CD1c-positive myeloid dendritic cell (primary cell): ENCODE data around the gene MXI1.
A peak's percentile ranks its signal among the peaks of the same experiment; 100 is the strongest.
"Not testable (repeated sequence)": the region's sequence is repeated elsewhere in the genome, so short reads cannot be mapped to it uniquely, and the experiment has no call there.

Experiments
- DNase-seq: peaks from one replicate; pipeline ENCODE4 v3.0.0-alpha.2; 2016; ENCODE audit errors: extremely low spot score

Gene MXI1

GRCh38 chr10:110317866-110318850, 110.8 kb downstream of the MXI1 start:
- no peak for DNase-seq

GRCh38 chr10:110321869-110322620, 114.6 kb downstream of the MXI1 start:
- DNase-seq: no peak

GRCh38 chr10:110323503-110323902, 116.1 kb downstream of the MXI1 start:
- no peak for DNase-seq

- no peak for DNase-seq
Observed at GRCh38 chr10:110324201-110324804, 116.9 kb downstream of the MXI1 start.

- no peak for DNase-seq
Observed at GRCh38 chr10:110324805-110325280, 117.4 kb downstream of the MXI1 start.

- DNase-seq: no peak
Observed at GRCh38 chr10:110326351-110327032, 119.1 kb downstream of the MXI1 start.

GRCh38 chr10:110327262-110327914, 120.0 kb downstream of the MXI1 start:
- no peak for DNase-seq

GRCh38 chr10:110330675-110331074, 123.3 kb downstream of the MXI1 start:
- DNase-seq: no peak

GRCh38 chr10:110331226-110331795, 123.9 kb downstream of the MXI1 start:
- not testable (repeated sequence) for DNase-seq

GRCh38 chr10:110334061-110334656, 126.8 kb downstream of the MXI1 start:
- DNase-seq: no peak

- peak; percentile 34 for DNase-seq
Observed at GRCh38 chr10:110335314-110336064, 128.1 kb downstream of the MXI1 start.

- no peak for DNase-seq
Observed at GRCh38 chr10:110336111-110336721, 128.8 kb downstream of the MXI1 start.
